ENCODE data around the gene OR14A16. TPM values are rescaled to one million over a fixed set of nuclear protein-coding genes. Genes with fewer than 3 reads are reported as not detected.

The OR14A16 gene, protein sequence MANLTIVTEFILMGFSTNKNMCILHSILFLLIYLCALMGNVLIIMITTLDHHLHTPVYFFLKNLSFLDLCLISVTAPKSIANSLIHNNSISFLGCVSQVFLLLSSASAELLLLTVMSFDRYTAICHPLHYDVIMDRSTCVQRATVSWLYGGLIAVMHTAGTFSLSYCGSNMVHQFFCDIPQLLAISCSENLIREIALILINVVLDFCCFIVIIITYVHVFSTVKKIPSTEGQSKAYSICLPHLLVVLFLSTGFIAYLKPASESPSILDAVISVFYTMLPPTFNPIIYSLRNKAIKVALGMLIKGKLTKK
- not detected for total RNA-seq (2013)
- polyA plus RNA-seq, result not detected
- polyA minus RNA-seq, result not detected in 2 replicates
- 0 to 0.45 (median 0) reads per million in 11 experiments for total RNA-seq

DNA sequence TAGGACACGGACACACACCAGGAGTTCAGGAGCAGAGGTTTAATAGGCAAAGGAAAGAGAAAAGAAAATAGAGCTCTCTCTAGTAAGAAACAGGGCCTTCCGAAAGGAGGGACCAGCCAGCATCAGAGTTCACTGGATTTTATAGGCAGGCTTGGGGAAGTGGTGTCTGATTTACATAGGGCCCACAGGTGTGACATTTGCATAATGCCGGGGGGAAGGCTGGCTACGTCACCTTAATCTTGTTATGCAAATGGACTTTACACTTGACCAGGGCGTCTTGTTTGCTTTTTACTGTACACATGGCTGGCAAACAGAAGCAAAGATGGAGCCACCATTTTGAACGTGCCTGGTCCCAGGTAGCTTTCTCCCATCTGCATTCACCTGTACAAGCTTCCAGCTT is at the start of gene OR14A16:
TSS of gene OR14A16 (minus strand) at position 97 of the 400 bp plus-strand sequence. CDS start 8,390 bp downstream, outside the sequence.
- no peaks in the 10 kb centered on the region for H3K79me2 ChIP-seq (ENCODE audit: insufficient read depth, low read length)
- no peak within 1 kb of the TSS for H3K4me3 ChIP-seq (replicated peaks in 1 of 3; ENCODE audit: low read depth in 2 of 3, low read length in 3 of 3)
- Mint-ChIP-seq H3K36me3 (no peaks in the 10 kb centered on the region), H3K4me3 (no peak within 1 kb of the TSS), H3K27ac (peak within 1 kb of the TSS in 1 of 7 donors; percentile 18), H3K27me3 (ENCODE audit: low read depth in 3 of 3) (no peaks in the 10 kb centered on the region), H3K9me3 (peaks cover 0 to 7% (median 5%) of the 10 kb centered on the region in 7 donors), H3K4me1 (no peaks in the 10 kb centered on the region)
- no peak within 1 kb of the TSS for H2AFZ ChIP-seq (ENCODE audit: insufficient read depth, low read depth, low read length, poor library complexity, severe bottlenecking)
- no peak within 1 kb of the TSS for H3K27ac ChIP-seq (ENCODE audit: low read depth in 1 of 2, low read length in 2 of 2)
- no peaks in the 10 kb centered on the region for H4K20me1 ChIP-seq (ENCODE audit: insufficient read depth, low read length)
- H3K9me3 ChIP-seq (replicated peaks in 1 of 2; ENCODE audit: control insufficient read depth in 1 of 2, insufficient read depth in 1 of 2, low read length in 2 of 2), result no peaks in the 10 kb centered on the region
- intact Hi-C loops (cut with micrococcal nuclease), result no loop called here
- TF ChIP-seq, protein P1, sequence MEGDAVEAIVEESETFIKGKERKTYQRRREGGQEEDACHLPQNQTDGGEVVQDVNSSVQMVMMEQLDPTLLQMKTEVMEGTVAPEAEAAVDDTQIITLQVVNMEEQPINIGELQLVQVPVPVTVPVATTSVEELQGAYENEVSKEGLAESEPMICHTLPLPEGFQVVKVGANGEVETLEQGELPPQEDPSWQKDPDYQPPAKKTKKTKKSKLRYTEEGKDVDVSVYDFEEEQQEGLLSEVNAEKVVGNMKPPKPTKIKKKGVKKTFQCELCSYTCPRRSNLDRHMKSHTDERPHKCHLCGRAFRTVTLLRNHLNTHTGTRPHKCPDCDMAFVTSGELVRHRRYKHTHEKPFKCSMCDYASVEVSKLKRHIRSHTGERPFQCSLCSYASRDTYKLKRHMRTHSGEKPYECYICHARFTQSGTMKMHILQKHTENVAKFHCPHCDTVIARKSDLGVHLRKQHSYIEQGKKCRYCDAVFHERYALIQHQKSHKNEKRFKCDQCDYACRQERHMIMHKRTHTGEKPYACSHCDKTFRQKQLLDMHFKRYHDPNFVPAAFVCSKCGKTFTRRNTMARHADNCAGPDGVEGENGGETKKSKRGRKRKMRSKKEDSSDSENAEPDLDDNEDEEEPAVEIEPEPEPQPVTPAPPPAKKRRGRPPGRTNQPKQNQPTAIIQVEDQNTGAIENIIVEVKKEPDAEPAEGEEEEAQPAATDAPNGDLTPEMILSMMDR (IDR thresholded peaks at IDR 0.05), result no peak
- H3K4me1 ChIP-seq (ENCODE audit: control insufficient read depth in 1 of 2, insufficient read depth in 2 of 2, low read length in 2 of 2), result no peaks in the 10 kb centered on the region
- 97% methylated on average over 5 of the region's 6 CpGs for WGBS (ENCODE audit: insufficient coverage)
- no peak within 1 kb of the TSS for H3K4me2 ChIP-seq (replicated peaks; ENCODE audit: extremely low read depth, low read length, poor library complexity, severe bottlenecking)
- no peak for DNase-seq
- H3K27me3 ChIP-seq (ENCODE audit: control insufficient read depth in 2 of 2, insufficient read depth in 2 of 2, low read length in 2 of 2), result no peaks in the 10 kb centered on the region
- H3K9ac ChIP-seq (ENCODE audit: insufficient read depth, low read length, poor library complexity, severe bottlenecking), result no peak within 1 kb of the TSS
- H3K36me3 ChIP-seq (replicated peaks in 1 of 2; ENCODE audit: control insufficient read depth in 1 of 2, insufficient read depth in 2 of 2, low read length in 2 of 2), result no peaks in the 10 kb centered on the region

DNA sequence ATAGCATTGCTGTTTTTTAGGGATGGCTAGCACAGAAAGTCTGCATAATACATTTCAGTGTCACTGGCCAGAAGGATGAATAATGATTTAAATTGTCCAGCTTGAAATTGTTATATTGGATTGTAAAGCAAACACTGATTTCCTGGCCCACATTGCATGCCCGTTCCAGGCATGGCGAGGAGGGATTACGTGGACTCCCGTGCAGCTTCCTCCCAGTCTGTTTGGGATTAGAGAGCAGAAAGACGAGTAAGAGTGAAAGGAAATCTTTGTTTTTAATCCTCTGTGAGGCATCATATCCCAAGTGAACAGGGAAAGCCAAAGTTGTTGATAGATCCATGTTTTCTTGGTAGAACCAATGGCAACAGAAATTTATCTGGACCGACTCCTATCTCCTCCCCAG is 41.5 kb upstream of the OR14A16 start:
- Histone ChIP-seq H3K9ac (ENCODE audit: insufficient read depth, low read length, poor library complexity, severe bottlenecking) (no peak overlapping the region), H3K4me2 (replicated peaks; ENCODE audit: extremely low read depth, low read length, poor library complexity, severe bottlenecking) (no peak overlapping the region), H3K4me3 (replicated peaks in 1 of 3; ENCODE audit: low read depth in 2 of 3, low read length in 3 of 3) (no peak overlapping the region), H3K9me3 (replicated peaks in 1 of 2; ENCODE audit: control insufficient read depth in 1 of 2, insufficient read depth in 1 of 2, low read length in 2 of 2) (peaks cover 0 to 3% of the 10 kb centered on the region in 2 donors), H2AFZ (ENCODE audit: insufficient read depth, low read depth, low read length, poor library complexity, severe bottlenecking) (no peak overlapping the region), H3K79me2 (ENCODE audit: insufficient read depth, low read length) (no peaks in the 10 kb centered on the region), H3K36me3 (replicated peaks in 1 of 2; ENCODE audit: control insufficient read depth in 1 of 2, insufficient read depth in 2 of 2, low read length in 2 of 2) (peaks cover 7 to 54% of the 10 kb centered on the region in 2 donors), H4K20me1 (ENCODE audit: insufficient read depth, low read length) (no peaks in the 10 kb centered on the region), H3K27me3 (ENCODE audit: control insufficient read depth in 2 of 2, insufficient read depth in 2 of 2, low read length in 2 of 2) (no peaks in the 10 kb centered on the region), H3K4me1 (ENCODE audit: control insufficient read depth in 1 of 2, insufficient read depth in 2 of 2, low read length in 2 of 2) (no peaks in the 10 kb centered on the region), H3K27ac (ENCODE audit: low read depth in 1 of 2, low read length in 2 of 2) (no peak overlapping the region)
- 100% methylated on average over 4 of the region's 6 CpGs for WGBS (ENCODE audit: insufficient coverage)
- TF ChIP-seq, protein P1 (IDR thresholded peaks at IDR 0.05), result no peak
- H3K4me1 Mint-ChIP-seq, result no peaks in the 10 kb centered on the region
- no peak overlapping the region for H3K4me3 Mint-ChIP-seq
- peaks cover 11 to 50% of the 10 kb centered on the region in 2 donors for H3K36me3 Mint-ChIP-seq
- DNase-seq, result no peak
- H3K27me3 Mint-ChIP-seq (ENCODE audit: low read depth in 3 of 3), result peaks cover 0 to 3% (median 3%) of the 10 kb centered on the region in 3 donors
- peaks cover 0 to 9% (median 3%) of the 10 kb centered on the region in 7 donors for H3K9me3 Mint-ChIP-seq
- intact Hi-C loops (cut with micrococcal nuclease), result no loop called here
- H3K27ac Mint-ChIP-seq, result peak overlapping the region in 1 of 7 donors; percentile 35

All from CD14-positive monocyte (primary cell).